ENCODE results near the gene NUCKS1. TPM values are rescaled to one million over a fixed set of nuclear protein-coding genes. Genes with fewer than 3 reads are reported as not detected.

NUCKS1 gene, protein sequence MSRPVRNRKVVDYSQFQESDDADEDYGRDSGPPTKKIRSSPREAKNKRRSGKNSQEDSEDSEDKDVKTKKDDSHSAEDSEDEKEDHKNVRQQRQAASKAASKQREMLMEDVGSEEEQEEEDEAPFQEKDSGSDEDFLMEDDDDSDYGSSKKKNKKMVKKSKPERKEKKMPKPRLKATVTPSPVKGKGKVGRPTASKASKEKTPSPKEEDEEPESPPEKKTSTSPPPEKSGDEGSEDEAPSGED
- 189 to 223 TPM (median 203 TPM) in 3 replicates for total RNA-seq
- long read RNA-seq, full-length matches to known transcripts, result 1 of 31 reads
- long read RNA-seq, partial matches to known transcripts, result 0 of 31 reads
- long read RNA-seq, other reads (novel, unspliced or antisense), result 30 of 31 reads

DNA sequence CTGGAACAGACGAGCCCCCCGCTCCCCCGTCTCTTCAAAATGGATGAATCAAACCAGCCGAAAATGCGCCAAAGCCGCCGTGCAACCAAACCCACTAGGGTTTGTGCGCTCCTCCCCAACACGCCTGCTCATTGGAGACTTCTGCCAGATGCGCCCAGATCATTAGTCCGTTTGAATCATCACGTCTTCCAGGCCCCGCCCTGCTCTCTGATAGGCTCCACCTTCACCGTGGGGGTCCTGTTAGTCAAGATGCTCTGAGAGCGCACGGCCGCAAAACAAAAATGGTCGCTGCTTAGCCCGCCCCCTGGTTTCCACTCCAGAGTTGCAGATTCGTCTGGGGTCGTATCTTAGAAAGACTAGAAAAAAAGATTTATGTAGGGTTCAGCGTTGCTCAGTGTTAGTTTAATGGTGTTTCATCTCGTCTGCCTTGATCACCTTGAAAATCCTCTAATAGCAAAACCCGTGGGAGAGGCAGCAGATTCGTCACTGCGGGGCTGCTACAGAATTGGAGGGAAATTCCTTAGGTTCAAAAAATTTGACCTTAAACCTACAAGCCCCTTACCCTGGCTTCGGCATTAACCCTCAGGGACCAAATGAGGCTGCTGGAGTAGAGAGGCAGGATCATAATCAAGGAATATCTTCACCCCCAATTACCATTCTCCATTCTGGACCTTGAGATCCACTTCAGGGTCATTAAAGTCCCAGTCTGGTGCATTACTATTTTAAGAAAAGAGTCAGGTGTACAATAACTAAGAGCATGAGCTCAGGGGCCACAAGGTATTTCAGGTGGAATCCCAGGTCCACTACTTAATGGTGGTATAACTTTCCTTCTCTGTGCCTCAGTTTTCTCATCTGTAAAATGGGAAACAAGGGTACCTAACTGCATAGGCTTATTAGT is at the start of gene NUCKS1:
Gene NUCKS1 (minus strand): TSS at position 45 of the 898 bp plus-strand sequence. CDS start 209 bp downstream, outside the sequence.
- no peaks in the 10 kb centered on the region for H3K27me3 Mint-ChIP-seq (ENCODE audit: low read depth)

DNA sequence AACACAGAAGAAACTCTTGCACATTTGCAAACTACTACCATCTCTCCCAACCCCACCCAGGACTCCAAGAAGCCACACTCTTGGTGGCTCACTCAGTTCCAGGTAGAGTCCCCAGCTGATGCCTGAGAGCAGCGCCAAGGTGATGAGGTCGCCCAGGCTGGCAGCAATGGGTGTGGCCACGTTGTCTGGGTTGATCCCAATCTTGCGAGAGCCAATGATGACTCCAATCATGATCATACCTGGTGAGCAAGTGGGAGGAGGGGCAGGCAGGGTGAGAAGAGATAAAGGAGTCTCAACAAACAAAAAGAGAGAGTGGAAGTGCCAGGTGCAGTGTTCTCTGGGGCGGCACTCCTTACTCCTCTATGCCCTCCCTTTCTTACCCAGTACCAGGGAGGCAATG is 48.6 kb upstream of the NUCKS1 start:
- DNase-seq (ENCODE audit: low spot score), result no peak
- H3K36me3 Mint-ChIP-seq (ENCODE audit: low read depth), result peaks cover 28% of the 10 kb centered on the region
- no peak overlapping the region for H3K4me3 Mint-ChIP-seq (ENCODE audit: unreplicated experiment)
- TF ChIP-seq, protein P1, sequence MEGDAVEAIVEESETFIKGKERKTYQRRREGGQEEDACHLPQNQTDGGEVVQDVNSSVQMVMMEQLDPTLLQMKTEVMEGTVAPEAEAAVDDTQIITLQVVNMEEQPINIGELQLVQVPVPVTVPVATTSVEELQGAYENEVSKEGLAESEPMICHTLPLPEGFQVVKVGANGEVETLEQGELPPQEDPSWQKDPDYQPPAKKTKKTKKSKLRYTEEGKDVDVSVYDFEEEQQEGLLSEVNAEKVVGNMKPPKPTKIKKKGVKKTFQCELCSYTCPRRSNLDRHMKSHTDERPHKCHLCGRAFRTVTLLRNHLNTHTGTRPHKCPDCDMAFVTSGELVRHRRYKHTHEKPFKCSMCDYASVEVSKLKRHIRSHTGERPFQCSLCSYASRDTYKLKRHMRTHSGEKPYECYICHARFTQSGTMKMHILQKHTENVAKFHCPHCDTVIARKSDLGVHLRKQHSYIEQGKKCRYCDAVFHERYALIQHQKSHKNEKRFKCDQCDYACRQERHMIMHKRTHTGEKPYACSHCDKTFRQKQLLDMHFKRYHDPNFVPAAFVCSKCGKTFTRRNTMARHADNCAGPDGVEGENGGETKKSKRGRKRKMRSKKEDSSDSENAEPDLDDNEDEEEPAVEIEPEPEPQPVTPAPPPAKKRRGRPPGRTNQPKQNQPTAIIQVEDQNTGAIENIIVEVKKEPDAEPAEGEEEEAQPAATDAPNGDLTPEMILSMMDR (IDR thresholded peaks at IDR 0.05), result no peak
- no peaks in the 10 kb centered on the region for H3K4me1 Mint-ChIP-seq (ENCODE audit: low read depth)
- no peak overlapping the region for H3K27ac Mint-ChIP-seq (ENCODE audit: unreplicated experiment)
- H3K9me3 Mint-ChIP-seq (ENCODE audit: low read depth), result no peaks in the 10 kb centered on the region
- no peaks in the 10 kb centered on the region for H3K27me3 Mint-ChIP-seq (ENCODE audit: low read depth)

More for the DNA sequence above, at the start of gene NUCKS1:
- Mint-ChIP-seq H3K36me3 (ENCODE audit: low read depth) (no peaks in the 10 kb centered on the region), H3K9me3 (ENCODE audit: low read depth) (no peaks in the 10 kb centered on the region), H3K4me3 (ENCODE audit: unreplicated experiment) (peak within 1 kb of the TSS; percentile 90), H3K27ac (ENCODE audit: unreplicated experiment) (peak within 1 kb of the TSS; percentile 97), H3K4me1 (ENCODE audit: low read depth) (peaks cover 29% of the 10 kb centered on the region)
- TF ChIP-seq, protein P1 (IDR thresholded peaks at IDR 0.05), result peak; percentile 33
- peak; percentile 99 for DNase-seq (ENCODE audit: low spot score)

DNA sequence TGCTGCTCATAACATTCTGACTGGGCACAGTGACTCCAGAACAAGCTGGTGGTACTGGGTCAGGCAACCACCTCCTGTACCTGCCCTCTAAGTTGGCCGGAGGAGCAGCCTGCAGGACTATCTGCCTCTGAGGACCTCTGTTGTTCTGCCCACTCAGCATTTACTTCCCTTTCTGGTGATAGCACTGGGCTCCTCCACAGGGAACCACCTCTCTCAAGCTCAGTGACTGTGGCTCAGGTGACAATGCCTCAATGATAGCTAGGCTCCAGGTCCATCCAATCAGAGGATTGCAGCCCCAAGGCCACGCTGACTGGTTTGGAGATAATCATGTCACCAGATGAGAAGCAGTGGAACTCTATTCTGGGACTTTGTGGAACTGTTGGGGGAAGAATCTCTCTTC is 47.2 kb upstream of the NUCKS1 start:
- H3K36me3 Mint-ChIP-seq (ENCODE audit: low read depth), result peaks cover 28% of the 10 kb centered on the region

DNA sequence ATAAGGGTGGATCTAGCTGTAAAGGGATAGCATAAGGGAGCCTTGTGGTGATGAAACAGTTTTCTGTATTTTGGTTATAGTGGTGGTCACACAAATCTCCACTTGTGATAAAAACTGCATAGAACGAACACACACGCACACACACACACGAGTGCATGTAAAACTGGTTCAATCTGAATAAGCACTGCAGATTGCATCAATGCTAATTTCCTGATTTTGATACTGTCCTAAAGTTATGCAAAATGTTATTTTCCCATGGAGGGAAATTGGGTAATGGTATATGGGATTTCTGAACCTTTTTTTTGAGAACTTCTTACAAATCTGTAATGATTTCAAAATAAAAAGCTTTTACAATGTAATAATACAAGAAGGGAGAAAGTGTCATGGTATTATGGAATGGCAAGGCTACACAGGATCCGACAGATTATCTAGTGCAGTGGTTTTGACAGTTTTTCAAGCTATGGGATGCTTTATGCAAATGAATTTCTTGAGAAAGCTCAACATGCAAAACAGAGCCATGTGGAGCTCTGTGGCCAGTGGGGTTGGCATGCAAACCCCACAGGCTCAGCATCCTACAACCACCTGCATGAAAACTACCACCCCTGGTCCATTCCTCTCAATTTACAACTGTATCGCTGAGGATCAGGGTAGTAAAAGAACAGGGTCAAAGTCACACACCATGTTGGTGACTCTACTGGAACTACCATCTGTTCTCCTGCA is 44.2 kb upstream of the NUCKS1 start:
- H3K9me3 Mint-ChIP-seq (ENCODE audit: low read depth), result no peaks in the 10 kb centered on the region
- no peak overlapping the region for H3K4me3 Mint-ChIP-seq (ENCODE audit: unreplicated experiment)
- H3K27me3 Mint-ChIP-seq (ENCODE audit: low read depth), result no peaks in the 10 kb centered on the region
- no peak for DNase-seq (ENCODE audit: low spot score)
- TF ChIP-seq, protein P1 (IDR thresholded peaks at IDR 0.05), result no peak
- no peak overlapping the region for H3K27ac Mint-ChIP-seq (ENCODE audit: unreplicated experiment)
- peaks cover 36% of the 10 kb centered on the region for H3K36me3 Mint-ChIP-seq (ENCODE audit: low read depth)
- H3K4me1 Mint-ChIP-seq (ENCODE audit: low read depth), result no peaks in the 10 kb centered on the region

More for the DNA sequence above, 47.2 kb upstream of the NUCKS1 start:
- Mint-ChIP-seq H3K4me1 (ENCODE audit: low read depth) (no peaks in the 10 kb centered on the region), H3K27me3 (ENCODE audit: low read depth) (no peaks in the 10 kb centered on the region), H3K4me3 (ENCODE audit: unreplicated experiment) (no peak overlapping the region), H3K9me3 (ENCODE audit: low read depth) (no peaks in the 10 kb centered on the region), H3K27ac (ENCODE audit: unreplicated experiment) (no peak overlapping the region)
- no peak for DNase-seq (ENCODE audit: low spot score)
- TF ChIP-seq, protein P1 (IDR thresholded peaks at IDR 0.05), result no peak

Data from chondrocyte (in vitro differentiated cells).